ENCODE data around the gene KIAA1755.
"Not testable (repeated sequence)": the region's sequence is repeated elsewhere in the genome, so short reads cannot be mapped to it uniquely, and the experiment has no call there.

Gene KIAA1755

DNA sequence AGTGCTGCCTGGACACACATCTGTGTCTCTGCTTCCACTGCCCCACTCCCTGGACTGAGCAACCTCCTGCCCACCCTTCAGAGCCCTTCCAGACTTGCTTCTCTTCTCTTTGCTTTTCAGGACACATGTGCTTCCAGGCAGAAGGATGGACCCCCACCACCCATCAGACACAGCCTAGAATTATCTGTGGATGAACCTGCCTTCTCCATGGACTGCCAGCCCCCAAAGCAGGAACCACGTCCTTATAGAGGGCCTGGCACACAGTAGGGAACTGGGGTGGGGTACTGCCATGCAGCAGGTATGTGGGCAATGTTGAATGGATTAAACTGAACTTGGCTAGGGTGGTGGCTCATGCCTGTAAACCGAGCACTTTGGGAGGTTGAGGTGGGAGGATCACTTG lies 3.6 kb downstream of the KIAA1755 start:
- TF ChIP-seq, protein P1, sequence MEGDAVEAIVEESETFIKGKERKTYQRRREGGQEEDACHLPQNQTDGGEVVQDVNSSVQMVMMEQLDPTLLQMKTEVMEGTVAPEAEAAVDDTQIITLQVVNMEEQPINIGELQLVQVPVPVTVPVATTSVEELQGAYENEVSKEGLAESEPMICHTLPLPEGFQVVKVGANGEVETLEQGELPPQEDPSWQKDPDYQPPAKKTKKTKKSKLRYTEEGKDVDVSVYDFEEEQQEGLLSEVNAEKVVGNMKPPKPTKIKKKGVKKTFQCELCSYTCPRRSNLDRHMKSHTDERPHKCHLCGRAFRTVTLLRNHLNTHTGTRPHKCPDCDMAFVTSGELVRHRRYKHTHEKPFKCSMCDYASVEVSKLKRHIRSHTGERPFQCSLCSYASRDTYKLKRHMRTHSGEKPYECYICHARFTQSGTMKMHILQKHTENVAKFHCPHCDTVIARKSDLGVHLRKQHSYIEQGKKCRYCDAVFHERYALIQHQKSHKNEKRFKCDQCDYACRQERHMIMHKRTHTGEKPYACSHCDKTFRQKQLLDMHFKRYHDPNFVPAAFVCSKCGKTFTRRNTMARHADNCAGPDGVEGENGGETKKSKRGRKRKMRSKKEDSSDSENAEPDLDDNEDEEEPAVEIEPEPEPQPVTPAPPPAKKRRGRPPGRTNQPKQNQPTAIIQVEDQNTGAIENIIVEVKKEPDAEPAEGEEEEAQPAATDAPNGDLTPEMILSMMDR (IDR thresholded peaks at IDR 0.05; ENCODE audit: unreplicated experiment in 3 of 3): no peak
- Mint-ChIP-seq H3K27ac (peak overlapping the region in 2 of 3 experiments; percentile 54 to 97), H3K4me3 (peak overlapping the region in 1 of 3 experiments; percentile 9), H3K27me3 (ENCODE audit: low read depth) (peaks cover 18% of the 10 kb centered on the region), H3K4me1 (peaks cover 61% of the 10 kb centered on the region), H3K9me3 (no peaks in the 10 kb centered on the region), H3K36me3 (ENCODE audit: low read depth) (no peaks in the 10 kb centered on the region)

DNA sequence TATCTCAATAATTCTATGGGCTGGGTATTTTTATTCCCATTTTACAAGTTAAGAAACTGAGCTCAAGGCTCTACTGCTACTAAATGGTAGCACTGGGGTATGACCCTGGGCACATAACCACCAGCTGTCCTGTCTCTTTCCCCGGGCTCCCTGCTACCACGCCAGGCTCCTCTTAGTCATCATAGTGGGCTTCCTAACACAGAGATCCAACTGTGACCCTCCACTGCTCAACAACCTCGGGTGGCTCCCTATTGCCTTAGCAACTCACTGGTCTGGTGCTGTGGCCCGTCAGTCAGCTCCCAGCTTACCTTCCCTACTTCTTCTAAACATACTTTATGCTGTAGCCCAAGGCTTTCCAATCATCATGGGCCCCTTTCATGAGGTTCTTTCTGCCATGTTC lies 4.5 kb downstream of the KIAA1755 start:
- peaks cover 59% of the 10 kb centered on the region for H3K4me1 Mint-ChIP-seq
- H3K36me3 Mint-ChIP-seq (ENCODE audit: low read depth): no peaks in the 10 kb centered on the region
- TF ChIP-seq, protein P1 (IDR thresholded peaks at IDR 0.05; ENCODE audit: unreplicated experiment in 3 of 3): no peak
- H3K27ac Mint-ChIP-seq: peak overlapping the region; percentile 9 to 97 (median 94)
- peak overlapping the region in 1 of 3 experiments; percentile 48 for H3K4me3 Mint-ChIP-seq
- H3K9me3 Mint-ChIP-seq: no peaks in the 10 kb centered on the region
- peaks cover 16% of the 10 kb centered on the region for H3K27me3 Mint-ChIP-seq (ENCODE audit: low read depth)

DNA sequence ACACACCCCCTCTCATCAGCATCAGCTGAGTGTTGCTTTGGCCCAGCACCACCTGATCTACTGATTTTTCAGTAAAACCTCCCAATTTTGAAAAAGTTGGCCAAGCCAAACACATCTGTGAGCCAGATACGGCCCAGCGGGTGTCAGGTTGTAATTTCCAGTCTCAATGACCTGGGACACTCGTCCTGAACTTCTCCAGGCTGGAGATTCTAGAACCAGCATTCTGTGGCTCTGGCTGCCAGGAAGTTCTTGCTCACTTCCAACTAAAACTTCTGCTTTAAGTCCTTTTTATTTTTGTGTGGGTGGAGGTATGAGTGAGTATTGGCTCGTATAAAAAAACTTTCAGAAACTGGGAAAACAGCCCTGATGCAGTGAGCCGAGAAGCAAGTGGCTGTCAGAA lies 5.1 kb downstream of the KIAA1755 start:
- peak overlapping the region in 2 of 3 experiments; percentile 4 to 48 for H3K4me3 Mint-ChIP-seq
- H3K4me1 Mint-ChIP-seq: peaks cover 61% of the 10 kb centered on the region
- TF ChIP-seq, protein P1 (IDR thresholded peaks at IDR 0.05; ENCODE audit: unreplicated experiment in 3 of 3): no peak
- peaks cover 14% of the 10 kb centered on the region for H3K27me3 Mint-ChIP-seq (ENCODE audit: low read depth)
- H3K9me3 Mint-ChIP-seq: no peaks in the 10 kb centered on the region
- peak overlapping the region; percentile 9 to 97 (median 94) for H3K27ac Mint-ChIP-seq
- no peaks in the 10 kb centered on the region for H3K36me3 Mint-ChIP-seq (ENCODE audit: low read depth)

DNA sequence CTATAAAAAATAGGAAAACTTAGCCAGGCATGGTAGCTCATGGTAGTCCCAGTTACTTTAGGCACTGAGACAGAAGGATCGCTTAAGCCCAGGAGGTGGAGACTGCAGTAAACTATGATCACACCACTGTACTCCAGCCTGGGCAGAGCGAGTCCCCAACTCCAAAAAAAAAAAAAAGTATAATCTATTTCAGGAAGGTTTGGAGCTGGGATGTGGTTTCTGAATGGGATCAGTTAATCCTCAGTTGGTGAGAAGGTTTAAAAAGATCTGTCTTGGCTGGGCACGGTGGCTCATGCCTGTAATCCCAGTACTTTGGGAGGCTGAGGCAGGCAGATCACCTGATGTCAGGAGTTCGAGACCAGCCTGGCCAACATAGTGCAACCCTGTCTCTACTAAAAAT lies 5.9 kb downstream of the KIAA1755 start:
- H3K9me3 Mint-ChIP-seq; H3K4me3 Mint-ChIP-seq; H3K27me3 Mint-ChIP-seq (ENCODE audit: low read depth); H3K36me3 Mint-ChIP-seq (ENCODE audit: low read depth): not testable (repeated sequence)
- Mint-ChIP-seq H3K4me1 (peaks cover 62% of the 10 kb centered on the region), H3K27ac (peak overlapping the region in 2 of 3 experiments; percentile 94 to 97)

DNA sequence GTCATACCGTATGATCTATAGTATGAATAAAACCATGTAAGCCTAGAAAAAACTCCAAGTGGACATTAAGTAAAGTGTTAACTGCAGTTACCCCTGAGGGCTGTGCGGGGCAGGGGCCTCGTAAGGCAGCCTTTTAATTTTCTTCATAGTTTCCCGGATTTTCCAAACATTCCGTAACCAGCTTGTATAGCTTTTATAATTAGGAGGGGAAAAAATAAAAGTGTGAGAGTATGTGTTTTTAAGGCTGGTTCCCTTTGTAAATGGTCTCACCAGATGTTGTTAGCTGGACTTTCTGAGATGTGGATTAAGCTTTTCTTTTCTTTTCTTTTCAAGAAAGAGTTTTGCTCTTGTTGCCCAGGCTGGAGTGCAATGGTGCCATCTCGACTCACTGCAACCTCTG lies 7.0 kb downstream of the KIAA1755 start:
- TF ChIP-seq, protein P1 (IDR thresholded peaks at IDR 0.05; ENCODE audit: unreplicated experiment in 3 of 3): no peak
- Mint-ChIP-seq H3K4me1 (peaks cover 53% of the 10 kb centered on the region), H3K9me3 (no peaks in the 10 kb centered on the region), H3K27me3 (ENCODE audit: low read depth) (peaks cover 4% of the 10 kb centered on the region), H3K4me3 (peak overlapping the region in 1 of 3 experiments; percentile 50), H3K27ac (peak overlapping the region; percentile 70 to 97 (median 95)), H3K36me3 (ENCODE audit: low read depth) (no peaks in the 10 kb centered on the region)

DNA sequence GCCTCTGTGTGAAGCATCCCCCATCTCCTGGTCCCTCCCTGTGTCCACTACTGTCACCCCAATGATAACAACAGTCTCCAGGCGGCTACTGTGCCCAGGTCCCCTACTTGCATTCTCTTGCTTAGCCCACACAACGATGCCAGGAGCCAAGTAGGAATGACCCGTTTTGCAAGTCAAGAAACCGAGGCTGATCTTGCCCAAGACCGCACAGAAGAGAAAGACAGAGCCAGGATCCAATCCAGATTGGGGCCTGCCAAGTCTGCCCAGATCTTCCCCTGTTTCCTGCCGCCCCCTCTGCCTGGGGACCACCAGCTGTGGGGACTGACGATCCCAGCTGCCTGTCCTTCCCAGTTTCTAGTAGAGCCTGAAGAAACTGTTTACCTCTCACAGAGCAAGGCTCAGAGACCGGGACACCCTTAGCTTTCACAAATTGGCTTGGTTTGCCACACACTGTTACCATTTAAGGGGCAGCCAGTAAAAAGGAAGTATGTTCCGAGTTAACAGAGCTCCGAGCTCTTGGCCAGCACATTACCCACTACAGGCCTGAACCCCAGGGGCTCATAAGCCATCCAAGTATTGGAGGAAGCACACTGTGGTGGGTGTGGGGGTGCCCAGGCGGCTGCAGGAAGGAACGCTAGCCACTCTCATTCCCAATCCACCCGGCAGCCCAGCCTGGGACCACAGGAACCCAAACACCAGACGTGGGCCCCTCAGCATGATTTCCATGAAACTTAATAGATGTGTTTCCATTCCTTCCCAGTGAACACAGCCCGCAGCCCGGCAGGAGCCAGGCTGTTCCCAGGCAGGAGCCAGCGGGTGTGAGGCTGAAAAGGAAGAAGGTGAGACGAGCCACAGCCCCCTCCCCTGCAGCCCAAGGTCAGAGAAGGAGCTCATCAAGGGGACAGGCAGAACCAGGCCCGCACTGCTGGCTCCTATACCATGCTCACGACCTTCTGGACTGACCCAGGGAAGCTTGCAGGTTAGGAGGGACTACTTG lies 7.9 kb downstream of the KIAA1755 start:
- Mint-ChIP-seq H3K36me3 (ENCODE audit: low read depth) (no peaks in the 10 kb centered on the region), H3K9me3 (no peaks in the 10 kb centered on the region), H3K4me3 (peak overlapping the region in 1 of 3 experiments; percentile 16), H3K27ac (peak overlapping the region; percentile 70 to 97 (median 87)), H3K4me1 (peaks cover 55% of the 10 kb centered on the region), H3K27me3 (ENCODE audit: low read depth) (peaks cover 4% of the 10 kb centered on the region)
- TF ChIP-seq, protein P1 (IDR thresholded peaks at IDR 0.05; ENCODE audit: unreplicated experiment in 3 of 3): no peak

DNA sequence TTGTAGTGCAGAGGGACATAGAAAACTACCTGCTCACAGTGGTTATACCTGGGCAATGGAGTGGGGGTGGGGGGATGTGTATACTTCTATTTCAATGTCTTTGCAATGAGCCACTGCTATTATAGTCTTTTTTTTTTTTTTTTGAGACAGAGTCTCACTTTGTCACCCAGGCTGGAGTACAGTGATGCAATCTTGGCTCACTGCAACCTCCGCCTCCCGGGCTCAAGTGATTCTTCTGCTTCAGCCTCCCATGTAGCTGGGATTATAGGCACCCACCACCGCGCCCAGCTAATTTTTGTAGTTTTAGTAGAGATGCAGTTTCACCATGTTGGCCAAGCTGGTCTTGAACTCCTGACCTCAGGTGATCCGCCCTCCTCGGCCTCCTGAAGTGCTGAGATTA lies 9.1 kb downstream of the KIAA1755 start:
- not testable (repeated sequence) for H3K9me3 Mint-ChIP-seq; H3K27ac Mint-ChIP-seq; H3K36me3 Mint-ChIP-seq (ENCODE audit: low read depth); H3K4me3 Mint-ChIP-seq
- Mint-ChIP-seq H3K27me3 (ENCODE audit: low read depth) (peaks cover 11% of the 10 kb centered on the region), H3K4me1 (peaks cover 59% of the 10 kb centered on the region)
